Fibroblast of the aortic adventitia (primary cell): ENCODE data around the gene ISX. TPM values are rescaled to one million over a fixed set of nuclear protein-coding genes. Genes with fewer than 3 reads are reported as not detected.
"Not testable (repeated sequence)": the region's sequence is repeated elsewhere in the genome, so short reads cannot be mapped to it uniquely, and the experiment has no call there.

Experiments
- DNase-seq: peaks from one replicate; pipeline ENCODE4 v3.0.0-alpha.2; 2010; ENCODE audit warnings: low read depth
- H3K4me3 ChIP-seq: 2 replicates; pipeline ENCODE4 v1.5.1; 2011; ENCODE audit warnings: low read depth, mild to moderate bottlenecking, control low read depth, low read length, moderate library complexity
- total RNA-seq: library from RNA; depleted of rRNA; stranded (reverse); fragments of >200 nt; gene quantifications from 2 replicates; pipeline ENCODE4 v1.2.3, GENCODE V29; 2012; ENCODE audit warnings: low replicate concordance
- TF ChIP-seq, protein P1 (sequence below): IDR thresholded peaks from 2 replicates; pipeline ENCODE4 v1.5.1; 2011; ENCODE audit warnings: mild to moderate bottlenecking, low read length, control low read depth, inconsistent platforms; ENCODE audit not compliant: insufficient read depth

The ISX gene
- total RNA-seq, 1 donor: not detected

DNA sequence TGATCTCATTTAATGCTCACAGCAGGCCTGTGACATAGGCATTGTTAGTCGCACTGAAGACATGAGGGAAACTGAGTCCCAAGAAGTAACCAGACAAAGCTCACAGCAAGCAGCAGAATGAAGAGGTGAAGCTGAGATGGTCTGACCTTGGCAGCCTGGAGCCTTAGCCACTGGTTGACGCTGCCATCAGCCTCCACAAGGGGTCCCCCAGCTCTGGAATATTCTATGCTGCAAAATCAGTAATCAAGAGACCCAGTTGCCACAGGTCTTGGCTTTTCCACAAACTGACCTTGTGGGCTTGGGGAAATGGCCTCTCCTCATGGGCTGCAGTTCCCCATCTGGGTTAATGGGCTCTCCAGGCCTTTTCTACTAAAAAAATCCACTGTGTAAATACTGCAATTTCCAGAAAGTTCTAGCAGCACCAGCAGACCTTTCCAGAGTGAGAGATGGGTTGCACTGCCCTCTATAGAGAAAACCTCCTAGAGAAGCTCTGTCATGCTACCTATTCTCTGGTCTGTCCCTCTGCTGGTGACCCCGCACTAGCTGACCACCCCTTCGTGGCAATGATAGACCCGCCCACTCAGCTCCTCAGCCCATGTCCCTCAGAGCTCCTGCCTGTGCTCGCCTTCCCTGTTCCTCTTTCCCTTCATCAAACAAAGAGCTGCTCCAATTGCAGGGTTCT lies 22.6 kb upstream of the ISX start:
- DNase-seq: no peak
- TF ChIP-seq, protein P1, sequence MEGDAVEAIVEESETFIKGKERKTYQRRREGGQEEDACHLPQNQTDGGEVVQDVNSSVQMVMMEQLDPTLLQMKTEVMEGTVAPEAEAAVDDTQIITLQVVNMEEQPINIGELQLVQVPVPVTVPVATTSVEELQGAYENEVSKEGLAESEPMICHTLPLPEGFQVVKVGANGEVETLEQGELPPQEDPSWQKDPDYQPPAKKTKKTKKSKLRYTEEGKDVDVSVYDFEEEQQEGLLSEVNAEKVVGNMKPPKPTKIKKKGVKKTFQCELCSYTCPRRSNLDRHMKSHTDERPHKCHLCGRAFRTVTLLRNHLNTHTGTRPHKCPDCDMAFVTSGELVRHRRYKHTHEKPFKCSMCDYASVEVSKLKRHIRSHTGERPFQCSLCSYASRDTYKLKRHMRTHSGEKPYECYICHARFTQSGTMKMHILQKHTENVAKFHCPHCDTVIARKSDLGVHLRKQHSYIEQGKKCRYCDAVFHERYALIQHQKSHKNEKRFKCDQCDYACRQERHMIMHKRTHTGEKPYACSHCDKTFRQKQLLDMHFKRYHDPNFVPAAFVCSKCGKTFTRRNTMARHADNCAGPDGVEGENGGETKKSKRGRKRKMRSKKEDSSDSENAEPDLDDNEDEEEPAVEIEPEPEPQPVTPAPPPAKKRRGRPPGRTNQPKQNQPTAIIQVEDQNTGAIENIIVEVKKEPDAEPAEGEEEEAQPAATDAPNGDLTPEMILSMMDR: no peak
- H3K4me3 ChIP-seq: no peak overlapping the region

DNA sequence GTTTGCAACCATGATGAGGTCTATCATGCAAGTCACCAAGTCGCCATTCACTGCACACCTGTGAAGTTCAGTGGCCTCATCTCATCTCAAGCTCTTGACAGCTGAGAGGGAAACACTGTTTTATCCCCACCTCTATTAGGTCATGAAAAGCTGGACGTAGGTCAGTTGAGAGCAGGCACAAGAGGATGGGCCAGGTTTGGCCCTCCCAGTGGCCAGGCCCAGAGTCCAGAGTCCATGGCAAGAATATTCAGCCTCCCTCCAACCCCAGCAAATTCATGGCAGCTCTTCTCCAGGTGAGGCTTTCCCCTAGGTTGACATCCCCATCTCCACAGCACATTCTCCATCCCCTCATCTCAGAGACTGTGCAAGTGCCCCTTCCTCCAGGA lies 22.0 kb upstream of the ISX start:
- no peak for DNase-seq
- H3K4me3 ChIP-seq: no peak overlapping the region
- TF ChIP-seq, protein P1: no peak

DNA sequence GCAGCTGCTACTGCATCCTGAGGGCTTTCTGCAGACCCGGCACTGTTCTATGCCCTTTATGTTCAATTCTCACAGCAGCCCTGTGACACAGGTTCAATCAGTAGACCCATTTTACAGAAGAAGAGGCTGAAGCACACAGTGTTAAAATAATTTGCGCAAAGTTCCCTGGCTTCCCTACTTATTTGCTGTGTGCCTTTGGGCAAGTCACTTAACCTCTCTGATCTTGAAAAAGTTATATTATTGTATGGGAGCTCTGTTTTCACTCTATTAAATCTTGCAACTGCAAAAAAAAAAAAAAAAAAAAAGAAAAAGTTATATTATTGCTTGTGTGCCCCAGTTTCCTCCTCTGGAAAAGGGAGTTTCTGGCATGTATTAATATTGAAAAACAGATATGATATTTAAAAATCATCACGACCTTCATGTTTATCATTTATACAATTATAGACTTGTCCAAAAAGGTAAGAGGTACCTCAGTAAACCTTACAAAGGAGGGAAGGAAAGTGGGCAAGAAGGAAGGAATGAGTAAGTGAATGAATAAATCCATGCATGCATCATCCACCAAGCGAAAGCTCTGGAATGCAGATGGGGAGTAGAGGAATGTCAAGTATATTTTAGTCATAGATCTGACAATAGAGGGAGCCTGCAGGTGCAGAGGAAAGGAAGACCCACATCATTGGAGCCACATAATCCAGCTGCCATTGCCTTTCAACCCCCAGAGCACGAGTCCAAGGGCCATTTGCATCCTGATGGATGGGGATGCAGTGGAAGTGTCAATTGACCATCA lies 21.2 kb upstream of the ISX start:
- DNase-seq: no peak
- TF ChIP-seq, protein P1: no peak
- no peak overlapping the region for H3K4me3 ChIP-seq

DNA sequence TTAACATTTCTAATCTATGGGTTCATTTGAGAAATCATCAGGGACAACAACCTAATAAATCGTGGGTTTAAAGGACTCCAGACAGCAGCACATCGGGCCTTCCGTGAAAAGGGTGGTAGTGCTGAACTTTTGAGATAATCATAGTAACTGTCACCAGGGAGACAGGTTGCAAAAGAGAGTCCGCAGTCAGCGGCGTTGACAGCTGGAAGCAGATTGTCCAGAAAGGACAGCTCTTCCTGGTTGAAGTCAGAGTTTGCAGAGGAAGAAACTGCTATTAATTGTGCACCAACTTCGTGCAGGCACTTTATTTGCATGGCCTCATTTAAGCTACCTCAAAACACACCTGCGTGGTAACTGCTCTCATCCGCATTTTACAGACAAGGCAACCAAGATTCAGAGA lies 20.5 kb upstream of the ISX start:
- no peak overlapping the region for H3K4me3 ChIP-seq
- TF ChIP-seq, protein P1: no peak
- no peak for DNase-seq

DNA sequence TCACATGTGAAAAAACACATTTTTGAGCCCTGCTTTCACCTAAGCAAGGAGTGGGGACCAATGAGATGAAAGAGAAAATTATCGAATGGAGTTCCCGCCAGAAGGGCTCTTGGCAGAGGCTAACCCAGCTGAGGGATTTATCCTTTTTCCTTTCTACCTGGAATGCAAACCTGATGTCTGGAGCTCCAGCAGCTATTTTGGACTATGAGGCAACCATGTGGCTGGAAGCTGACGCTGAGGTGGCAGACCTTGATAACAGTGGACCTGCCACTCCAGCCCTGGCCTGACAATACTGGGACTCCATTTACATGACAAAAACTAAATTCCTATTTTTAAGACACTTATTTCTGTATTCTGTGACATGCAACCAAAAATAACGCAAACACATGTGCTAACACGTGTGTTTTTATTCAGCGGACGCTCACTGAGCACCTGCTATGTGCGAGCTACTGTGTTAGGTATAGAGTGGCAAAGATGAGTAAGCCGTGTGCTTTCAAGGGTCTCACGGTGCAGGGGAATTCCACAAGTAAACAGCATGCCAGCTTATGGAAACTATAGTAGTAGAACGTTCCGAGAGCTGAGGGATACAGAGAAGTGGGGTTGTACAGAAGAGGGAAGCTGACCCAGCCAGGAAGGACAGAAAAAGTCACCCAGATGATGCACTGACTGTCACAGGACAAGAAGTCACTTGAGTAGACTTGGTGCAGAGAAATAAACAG lies 19.1 kb upstream of the ISX start:
- no peak overlapping the region for H3K4me3 ChIP-seq
- TF ChIP-seq, protein P1: no peak
- no peak for DNase-seq

DNA sequence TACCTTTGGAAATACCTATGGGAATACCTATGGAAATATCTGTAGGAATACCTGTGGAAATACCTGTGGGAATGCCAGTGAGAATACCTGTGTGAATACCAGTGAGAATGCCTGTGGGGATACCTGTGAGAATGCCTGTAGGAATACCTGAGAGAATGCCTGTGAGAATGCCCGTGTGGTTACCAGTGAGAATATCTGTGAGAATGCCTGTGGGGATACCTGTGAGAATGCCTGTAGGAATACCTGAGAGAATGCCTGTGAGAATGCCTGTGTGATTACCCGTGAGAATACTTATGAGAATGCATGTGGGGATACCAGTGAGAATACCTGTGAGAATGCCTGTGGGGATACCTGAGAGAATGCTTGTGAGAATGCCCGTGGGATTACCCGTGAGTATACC lies 15.9 kb upstream of the ISX start:
- DNase-seq, H3K4me3 ChIP-seq: not testable (repeated sequence)

DNA sequence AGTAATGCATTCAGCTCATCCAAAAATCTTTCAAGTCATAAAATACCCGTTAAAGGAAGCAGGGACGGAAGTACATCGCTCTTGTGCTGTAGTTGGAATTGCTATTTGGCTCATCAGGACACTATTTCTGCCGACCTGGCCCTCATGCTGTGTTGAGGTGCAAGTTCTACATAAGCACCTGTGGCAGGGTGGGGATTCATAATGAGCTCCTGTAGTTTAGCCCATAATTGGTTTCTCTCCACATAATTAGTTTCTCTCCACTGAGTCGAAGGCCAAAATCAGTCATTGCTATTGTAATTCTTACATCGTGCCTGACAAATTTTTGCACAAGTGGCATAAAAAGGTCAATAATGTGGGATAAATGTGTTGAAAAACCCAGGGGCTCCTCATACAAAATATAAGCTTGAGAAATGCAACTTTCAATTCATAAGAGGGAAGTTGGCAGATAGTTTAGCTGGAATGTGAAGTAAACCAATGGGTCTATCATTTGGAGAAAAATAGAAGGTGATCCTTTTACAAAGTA lies 14.9 kb upstream of the ISX start:
- H3K4me3 ChIP-seq: no peak overlapping the region
- TF ChIP-seq, protein P1: no peak
- DNase-seq: no peak
